ENCODE data around the gene TNFSF18.
"Not testable (repeated sequence)": the region's sequence is repeated elsewhere in the genome, so short reads cannot be mapped to it uniquely, and the experiment has no call there.

TNFSF18 gene

GRCh38 chr1:173050865-173051264 is at the start of gene TNFSF18:
TSS of gene TNFSF18 (minus strand) at chr1:173050941. CDS start at chr1:173050896, 45 bp downstream.
- no peak for DNase-seq (ENCODE audit: low spot score)

- no peak for DNase-seq (ENCODE audit: low spot score)
These were observed 48.4 kb upstream of the TNFSF18 start for GRCh38 chr1:173099166-173099565.

- no peak for DNase-seq (ENCODE audit: low spot score)
These were observed 47.4 kb upstream of the TNFSF18 start for GRCh38 chr1:173098117-173098516.

GRCh38 chr1:173097001-173097400 is 46.3 kb upstream of the TNFSF18 start:
- DNase-seq (ENCODE audit: low spot score) = no peak

- peak; percentile 56 for DNase-seq (ENCODE audit: low spot score)
These were observed 44.9 kb upstream of the TNFSF18 start for GRCh38 chr1:173095632-173096031.

- DNase-seq (ENCODE audit: low spot score) = no peak
These were observed 43.8 kb upstream of the TNFSF18 start for GRCh38 chr1:173094541-173094940.

GRCh38 chr1:173093691-173094445 is 43.1 kb upstream of the TNFSF18 start:
- DNase-seq (ENCODE audit: low spot score) = no peak

- DNase-seq (ENCODE audit: low spot score) = no peak
These were observed 33.6 kb upstream of the TNFSF18 start for GRCh38 chr1:173084292-173084691.

GRCh38 chr1:173082913-173083312 is 32.2 kb upstream of the TNFSF18 start:
- DNase-seq (ENCODE audit: low spot score) = no peak

GRCh38 chr1:173074217-173074616 is 23.5 kb upstream of the TNFSF18 start:
- not testable (repeated sequence) for DNase-seq (ENCODE audit: low spot score)

- DNase-seq (ENCODE audit: low spot score) = peak; percentile 31
These were observed 13.3 kb upstream of the TNFSF18 start for GRCh38 chr1:173064011-173064410.

- no peak for DNase-seq (ENCODE audit: low spot score)
These were observed 12.4 kb upstream of the TNFSF18 start for GRCh38 chr1:173063171-173063570.

GRCh38 chr1:173062150-173062938 is 11.6 kb upstream of the TNFSF18 start:
- DNase-seq (ENCODE audit: low spot score) = peak; percentile 44

- DNase-seq (ENCODE audit: low spot score) = no peak
These were observed 7.8 kb upstream of the TNFSF18 start for GRCh38 chr1:173058556-173058955.

- no peak for DNase-seq (ENCODE audit: low spot score)
These were observed 7.2 kb upstream of the TNFSF18 start for GRCh38 chr1:173057984-173058383.

GRCh38 chr1:173056365-173056764 is 5.6 kb upstream of the TNFSF18 start:
- DNase-seq (ENCODE audit: low spot score) = no peak

GRCh38 chr1:173052681-173053196 is 2.0 kb upstream of the TNFSF18 start:
- DNase-seq (ENCODE audit: low spot score) = no peak

- no peak for DNase-seq (ENCODE audit: low spot score)
These were observed 1.5 kb downstream of the TNFSF18 start for GRCh38 chr1:173049322-173049633.

GRCh38 chr1:173048621-173049321 is 2.0 kb downstream of the TNFSF18 start:
- peak; percentile 27 for DNase-seq (ENCODE audit: low spot score)

GRCh38 chr1:173044656-173045055 is 6.1 kb downstream of the TNFSF18 start:
- DNase-seq (ENCODE audit: low spot score) = no peak

- no peak for DNase-seq (ENCODE audit: low spot score)
These were observed 7.5 kb downstream of the TNFSF18 start for GRCh38 chr1:173043253-173043652.

- no peak for DNase-seq (ENCODE audit: low spot score)
These were observed 7.9 kb downstream of the TNFSF18 start for GRCh38 chr1:173042806-173043205.

- no peak for DNase-seq (ENCODE audit: low spot score)
These were observed 11.1 kb downstream of the TNFSF18 start for GRCh38 chr1:173039626-173040025.
